Fibroblast of peridontal ligament (primary cell): ENCODE data around the gene KAZALD1.

Experiments
- DNase-seq: peaks from one replicate; pipeline ENCODE4 v3.0.0-alpha.2; 2010; ENCODE audit errors: extremely low read depth

Gene KAZALD1

GRCh38 chr10:101047961-101048892 is 13.6 kb upstream of the KAZALD1 start:
- DNase-seq = no peak

- peak; percentile 49 for DNase-seq
Observed at GRCh38 chr10:101050208-101051069, 11.3 kb upstream of the KAZALD1 start.

- peak; percentile 84 for DNase-seq
Observed at GRCh38 chr10:101052285-101052684, 9.5 kb upstream of the KAZALD1 start.

DNA sequence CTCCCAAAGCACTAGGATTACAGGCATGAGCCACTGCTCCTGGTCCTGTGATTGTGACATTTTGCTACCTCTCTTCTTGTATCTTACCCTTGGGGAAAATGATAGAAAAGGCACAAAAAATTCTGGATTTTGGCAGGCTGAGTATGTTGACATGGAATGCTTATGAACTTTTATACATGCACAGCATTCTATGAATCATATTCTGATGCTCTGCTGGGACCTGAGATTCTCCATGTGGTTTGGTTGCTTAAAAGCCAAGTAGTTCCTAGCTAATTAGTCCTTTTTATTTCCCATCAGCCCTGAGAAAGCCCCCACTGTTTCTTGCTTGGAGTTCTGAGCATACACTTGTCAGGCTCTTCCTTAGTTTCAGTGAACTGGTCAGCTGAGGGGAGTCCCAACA is 8.3 kb upstream of the KAZALD1 start:
- peak; percentile 87 for DNase-seq

GRCh38 chr10:101054351-101054750 is 7.4 kb upstream of the KAZALD1 start:
- DNase-seq = no peak

DNA sequence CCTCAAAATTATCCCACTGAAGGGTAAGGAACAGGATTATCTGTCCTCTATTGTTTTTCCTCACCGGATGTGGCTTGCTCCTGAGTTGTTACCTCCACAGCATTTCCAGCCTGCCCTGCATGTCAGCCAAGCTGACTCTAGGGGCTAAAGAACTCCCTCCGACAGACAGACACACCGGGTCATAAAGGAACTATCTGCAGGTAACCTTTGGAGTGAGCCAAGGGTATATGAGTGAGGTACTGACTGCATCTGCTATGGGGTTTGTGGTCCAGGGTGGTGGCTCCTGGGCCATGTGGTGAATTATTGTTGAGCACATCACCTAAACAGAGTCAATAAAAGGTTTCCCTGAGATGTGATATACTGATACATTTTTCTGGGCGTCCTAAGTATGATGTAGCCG is 6.9 kb upstream of the KAZALD1 start:
- DNase-seq = no peak

DNA sequence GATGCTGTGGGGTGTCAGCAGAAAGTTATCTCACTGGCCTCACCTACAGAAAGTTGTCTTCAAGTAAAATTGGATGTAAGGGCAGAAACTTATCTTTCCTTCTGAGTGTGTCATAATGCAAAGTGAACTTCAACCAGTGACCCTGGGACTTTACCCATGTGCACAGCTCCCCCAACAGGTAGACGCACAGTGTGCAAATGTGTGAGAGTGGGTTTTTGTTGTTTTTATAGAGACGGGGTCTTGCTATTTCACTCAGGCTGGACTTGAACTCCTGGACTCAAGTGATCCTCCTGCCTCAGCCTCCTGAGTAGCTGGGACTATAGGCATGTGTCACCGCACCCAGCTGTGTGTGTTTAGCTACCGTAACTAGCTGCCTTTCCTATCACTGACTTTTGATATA is 6.4 kb upstream of the KAZALD1 start:
- no peak for DNase-seq

- no peak for DNase-seq
Observed at GRCh38 chr10:101056365-101057151, 5.2 kb upstream of the KAZALD1 start.

GRCh38 chr10:101060036-101060950 is 1.5 kb upstream of the KAZALD1 start:
- peak; percentile 97 for DNase-seq

GRCh38 chr10:101060951-101061623 is 702 bp upstream of the KAZALD1 start:
- DNase-seq = peak; percentile 91

GRCh38 chr10:101062232-101063049 is 652 bp downstream of the KAZALD1 start:
- no peak for DNase-seq

DNA sequence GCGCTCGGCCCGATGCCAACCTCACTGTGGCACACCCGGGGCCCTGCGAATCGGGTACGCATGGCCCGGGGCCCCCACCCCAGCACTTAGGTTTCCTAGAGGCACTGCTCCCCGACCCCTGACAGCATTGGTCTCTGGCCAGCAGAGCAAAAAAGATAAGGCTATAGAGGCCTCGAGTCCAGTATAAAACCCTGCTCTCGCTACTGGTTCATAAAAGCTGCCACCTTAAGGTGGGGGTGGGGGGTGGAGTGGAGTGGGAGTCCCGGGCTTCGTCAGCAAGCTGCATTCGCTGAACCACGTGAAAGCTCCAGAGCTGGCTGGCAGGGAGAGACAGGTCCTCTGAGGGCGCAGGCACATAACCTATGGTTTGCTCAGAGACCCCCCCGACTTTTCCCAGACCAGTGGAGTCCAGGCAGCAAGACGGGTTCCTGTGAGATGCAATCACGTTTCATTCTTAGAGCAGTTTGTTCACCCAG is 1.3 kb downstream of the KAZALD1 start:
- no peak for DNase-seq

DNA sequence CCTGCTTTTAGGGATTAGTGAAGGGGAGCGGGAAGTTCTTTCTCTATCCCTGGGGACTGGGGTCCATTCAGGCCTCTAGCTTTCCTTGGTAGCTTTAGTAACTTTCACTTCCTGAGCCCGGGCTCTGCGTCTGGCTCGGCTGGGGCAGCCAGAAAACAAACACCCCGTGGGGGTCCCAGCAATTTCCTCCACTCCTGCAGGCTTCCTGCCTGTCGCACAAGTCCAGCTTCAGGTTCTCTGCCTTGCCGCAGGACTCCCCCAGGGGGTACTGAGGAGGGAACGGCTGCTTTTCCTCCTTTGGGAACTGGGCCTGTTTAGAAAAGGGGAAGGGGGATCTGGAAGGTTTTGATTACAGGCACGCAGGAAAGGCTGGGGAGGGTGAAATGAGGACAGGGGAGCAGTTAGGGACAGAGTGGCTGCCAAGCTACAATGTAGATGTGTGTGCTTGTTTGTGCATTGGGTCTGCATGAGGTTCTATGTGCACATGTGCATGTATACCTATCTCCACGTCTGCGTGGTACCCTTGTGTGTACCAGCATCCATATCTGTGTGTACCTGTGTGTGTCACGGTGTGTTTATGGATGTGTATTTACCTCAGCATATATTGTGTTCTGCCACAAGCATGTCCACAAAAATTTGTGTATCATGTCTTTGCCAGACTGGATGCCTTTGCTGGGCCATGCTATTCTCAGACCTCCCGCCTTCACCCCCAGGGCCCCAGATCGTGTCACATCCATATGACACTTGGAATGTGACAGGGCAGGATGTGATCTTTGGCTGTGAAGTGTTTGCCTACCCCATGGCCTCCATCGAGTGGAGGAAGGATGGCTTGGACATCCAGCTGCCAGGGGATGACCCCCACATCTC is 2.0 kb downstream of the KAZALD1 start:
- no peak for DNase-seq

DNA sequence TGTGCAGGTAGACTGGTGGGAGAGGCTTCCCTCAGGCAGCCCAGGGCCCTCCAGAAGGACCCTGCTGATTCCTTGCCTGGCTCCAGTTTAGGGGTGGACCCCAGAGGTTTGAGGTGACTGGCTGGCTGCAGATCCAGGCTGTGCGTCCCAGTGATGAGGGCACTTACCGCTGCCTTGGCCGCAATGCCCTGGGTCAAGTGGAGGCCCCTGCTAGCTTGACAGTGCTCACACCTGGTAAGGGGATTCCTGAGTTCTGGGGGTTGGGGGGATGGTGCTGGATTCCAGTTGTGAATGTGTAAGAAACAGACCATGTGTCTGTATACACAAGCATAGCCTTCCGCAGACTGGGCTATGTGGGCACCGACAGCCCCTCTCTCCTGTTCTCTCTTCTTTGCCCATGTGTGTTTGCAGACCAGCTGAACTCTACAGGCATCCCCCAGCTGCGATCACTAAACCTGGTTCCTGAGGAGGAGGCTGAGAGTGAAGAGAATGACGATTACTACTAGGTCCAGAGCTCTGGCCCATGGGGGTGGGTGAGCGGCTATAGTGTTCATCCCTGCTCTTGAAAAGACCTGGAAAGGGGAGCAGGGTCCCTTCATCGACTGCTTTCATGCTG is 2.7 kb downstream of the KAZALD1 start:
- DNase-seq = no peak

DNA sequence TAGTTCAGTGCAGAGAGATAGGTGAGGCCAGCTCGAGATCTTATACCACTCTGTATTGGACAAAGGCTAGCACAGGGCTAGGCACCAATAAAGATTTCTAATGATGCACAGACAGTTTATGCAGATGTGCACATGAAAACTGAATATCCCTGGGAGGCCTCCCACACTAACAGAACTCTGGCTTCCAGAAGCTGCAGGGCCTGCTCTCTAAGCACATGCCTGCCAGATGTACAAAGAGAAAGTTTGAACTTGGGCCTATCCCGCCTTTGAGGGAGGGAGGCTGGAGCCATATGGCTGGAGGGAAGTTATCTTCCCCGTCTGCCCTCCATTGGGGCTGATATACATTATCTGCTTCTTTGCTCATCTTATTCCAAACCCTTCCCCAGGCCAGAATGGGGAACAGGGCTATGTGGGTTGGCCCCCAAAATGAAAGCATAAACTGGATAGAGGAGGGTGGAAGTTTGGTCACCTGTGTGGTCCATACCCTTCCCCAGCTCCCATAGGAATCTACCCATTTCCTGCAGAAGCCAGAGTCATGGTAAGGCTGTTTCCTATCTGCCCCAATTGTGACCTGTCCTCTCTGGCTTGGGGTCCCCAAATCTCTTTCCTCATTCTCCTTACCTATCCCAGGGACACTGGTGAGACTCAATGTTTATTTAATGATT is 3.8 kb downstream of the KAZALD1 start:
- peak; percentile 67 for DNase-seq

DNA sequence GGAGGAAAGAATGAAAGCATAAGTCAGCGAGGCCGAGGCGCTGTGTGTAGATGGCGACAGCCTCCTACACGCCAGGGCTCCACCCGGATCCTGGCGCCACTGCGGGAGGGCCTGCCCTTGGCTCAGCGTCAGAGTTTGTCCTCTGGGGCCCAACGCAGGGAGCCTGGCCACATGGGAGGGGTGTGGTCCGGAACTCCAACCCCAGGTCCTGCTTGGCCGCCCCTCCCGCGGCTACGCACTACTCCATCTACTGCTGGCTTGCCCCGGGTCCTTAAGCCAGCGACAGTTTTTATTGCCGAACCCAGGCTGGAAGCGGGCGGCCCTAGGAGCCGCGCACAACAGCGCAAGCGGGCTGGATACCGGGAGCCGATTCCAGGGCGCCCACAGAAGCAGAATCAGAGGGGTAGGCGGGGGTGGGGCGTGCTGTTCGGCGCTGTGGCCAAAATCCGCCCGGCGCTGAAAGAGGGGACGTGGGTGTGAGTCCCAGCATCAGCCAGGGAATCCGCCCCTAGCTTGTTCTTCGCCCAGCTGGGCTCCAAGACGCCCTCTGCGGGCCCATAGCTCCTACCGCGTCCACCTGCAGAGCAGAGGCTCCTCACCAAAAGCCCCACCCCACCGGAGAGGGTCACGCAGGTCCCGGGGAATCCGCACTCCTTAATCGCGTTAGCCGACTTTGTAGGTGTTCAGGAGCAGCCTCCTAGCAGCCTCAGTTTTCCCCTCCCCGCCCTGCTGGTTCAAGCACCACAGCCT is 4.5 kb downstream of the KAZALD1 start:
- peak; percentile 50 for DNase-seq
